ENCODE results near the gene MARCHF4.
A peak's percentile ranks its signal among the peaks of the same experiment; 100 is the strongest.

The MARCHF4 gene

DNA sequence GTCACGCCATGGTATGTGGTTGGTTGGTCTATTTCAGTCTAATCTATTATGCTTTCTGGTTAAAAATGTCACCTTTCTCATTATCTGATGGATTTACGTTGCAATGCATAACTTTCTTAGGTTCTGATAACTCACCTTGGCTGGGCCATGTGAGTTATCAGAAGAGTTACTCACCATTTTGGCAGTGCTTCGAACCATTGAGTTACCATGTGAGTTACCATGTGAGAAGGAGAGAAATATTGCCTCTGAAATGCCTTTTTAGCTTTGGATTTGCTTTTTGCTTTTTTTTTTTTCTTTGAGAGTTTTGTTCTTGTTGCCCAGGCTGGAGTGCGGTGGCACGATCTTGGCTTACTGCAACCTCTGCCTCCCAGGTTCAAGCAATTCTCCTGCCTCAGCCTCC is 41.6 kb upstream of the MARCHF4 start:
- TF ChIP-seq, protein P1, sequence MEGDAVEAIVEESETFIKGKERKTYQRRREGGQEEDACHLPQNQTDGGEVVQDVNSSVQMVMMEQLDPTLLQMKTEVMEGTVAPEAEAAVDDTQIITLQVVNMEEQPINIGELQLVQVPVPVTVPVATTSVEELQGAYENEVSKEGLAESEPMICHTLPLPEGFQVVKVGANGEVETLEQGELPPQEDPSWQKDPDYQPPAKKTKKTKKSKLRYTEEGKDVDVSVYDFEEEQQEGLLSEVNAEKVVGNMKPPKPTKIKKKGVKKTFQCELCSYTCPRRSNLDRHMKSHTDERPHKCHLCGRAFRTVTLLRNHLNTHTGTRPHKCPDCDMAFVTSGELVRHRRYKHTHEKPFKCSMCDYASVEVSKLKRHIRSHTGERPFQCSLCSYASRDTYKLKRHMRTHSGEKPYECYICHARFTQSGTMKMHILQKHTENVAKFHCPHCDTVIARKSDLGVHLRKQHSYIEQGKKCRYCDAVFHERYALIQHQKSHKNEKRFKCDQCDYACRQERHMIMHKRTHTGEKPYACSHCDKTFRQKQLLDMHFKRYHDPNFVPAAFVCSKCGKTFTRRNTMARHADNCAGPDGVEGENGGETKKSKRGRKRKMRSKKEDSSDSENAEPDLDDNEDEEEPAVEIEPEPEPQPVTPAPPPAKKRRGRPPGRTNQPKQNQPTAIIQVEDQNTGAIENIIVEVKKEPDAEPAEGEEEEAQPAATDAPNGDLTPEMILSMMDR (conservative IDR thresholded peaks at IDR 0.05; ENCODE audit: low read length) = no peak
- DNase-seq (ENCODE audit: low read depth) = no peak
- H3K4me3 ChIP-seq (ENCODE audit: low read length) = no peak overlapping the region

DNA sequence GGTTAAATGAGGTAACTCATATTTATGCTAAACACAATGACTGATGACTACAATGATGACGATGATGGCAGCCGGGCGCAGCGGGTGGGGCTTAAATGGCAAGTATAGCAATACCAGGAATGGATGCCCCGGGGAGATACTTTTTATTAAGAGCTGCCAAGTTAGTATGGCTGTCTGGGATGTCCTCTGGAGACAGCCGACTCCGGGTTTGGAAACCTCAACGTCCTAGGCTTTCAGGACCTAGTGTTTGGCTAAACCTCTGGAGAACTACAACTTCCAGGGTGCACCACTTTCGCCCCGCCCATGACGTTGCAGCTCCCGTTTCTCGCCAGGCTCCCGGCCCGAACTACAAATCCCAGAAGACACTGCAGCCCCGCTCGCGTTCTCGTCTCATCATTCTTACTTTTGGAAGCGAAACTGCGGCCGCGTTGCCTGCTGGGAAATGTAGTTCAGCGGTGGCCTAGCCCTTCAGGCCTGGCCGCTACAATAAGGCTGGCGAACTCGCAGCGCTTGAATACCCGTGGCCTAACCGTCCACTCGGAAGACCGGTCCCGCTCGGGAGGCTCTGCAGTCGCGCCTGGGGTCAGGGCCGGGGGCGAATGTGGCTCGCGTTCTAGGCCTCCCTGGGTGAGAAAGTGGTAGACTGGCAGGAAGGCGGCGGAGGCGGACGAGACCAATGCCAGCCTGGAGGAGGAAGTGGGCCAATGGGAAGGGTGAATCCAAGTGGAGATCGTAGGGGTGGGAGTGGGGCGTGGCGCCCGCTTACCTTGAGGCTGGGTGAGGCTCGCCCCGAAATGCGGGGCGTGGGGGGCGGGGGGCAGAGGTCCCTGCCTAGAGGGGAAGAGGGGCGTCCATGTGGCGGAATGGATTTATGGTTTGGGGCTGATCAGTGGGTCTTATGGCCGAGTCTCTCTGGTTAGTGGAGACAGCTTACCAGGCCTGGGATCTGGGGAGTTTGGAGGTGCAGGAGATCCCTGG is 40.0 kb upstream of the MARCHF4 start, which contains the start of gene SMARCAL1:
TSS of gene SMARCAL1 (plus strand) at position 463 of the 978 bp plus-strand sequence. CDS start 2,221 bp downstream, outside the sequence.
- peak within 1 kb of the TSS; percentile 92 for H3K4me3 ChIP-seq (ENCODE audit: low read length)
- TF ChIP-seq, protein P1 (conservative IDR thresholded peaks at IDR 0.05; ENCODE audit: low read length) = no peak
- peak; percentile 97 for DNase-seq (ENCODE audit: low read depth)

DNA sequence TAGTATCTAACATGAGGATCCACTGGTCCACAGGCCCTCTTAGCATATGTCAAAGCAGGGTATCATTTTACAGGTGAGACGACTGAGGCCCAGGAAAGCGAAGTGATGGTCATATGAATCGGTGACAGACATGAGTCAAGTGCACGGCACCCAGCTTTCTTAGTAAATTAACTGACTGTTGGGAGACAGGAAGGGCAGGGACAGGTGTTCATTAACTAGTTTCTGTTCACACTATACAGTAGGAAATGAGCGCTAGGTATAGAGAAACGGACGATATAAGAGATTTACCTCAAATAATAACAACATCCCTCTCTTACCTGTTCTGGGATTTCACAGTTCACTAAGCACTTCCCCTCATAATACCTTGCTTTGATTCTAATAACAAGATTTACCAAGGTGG is 38.3 kb upstream of the MARCHF4 start:
- TF ChIP-seq, protein P1 (conservative IDR thresholded peaks at IDR 0.05; ENCODE audit: low read length) = no peak
- no peak overlapping the region for H3K4me3 ChIP-seq (ENCODE audit: low read length)
- DNase-seq (ENCODE audit: low read depth) = no peak

DNA sequence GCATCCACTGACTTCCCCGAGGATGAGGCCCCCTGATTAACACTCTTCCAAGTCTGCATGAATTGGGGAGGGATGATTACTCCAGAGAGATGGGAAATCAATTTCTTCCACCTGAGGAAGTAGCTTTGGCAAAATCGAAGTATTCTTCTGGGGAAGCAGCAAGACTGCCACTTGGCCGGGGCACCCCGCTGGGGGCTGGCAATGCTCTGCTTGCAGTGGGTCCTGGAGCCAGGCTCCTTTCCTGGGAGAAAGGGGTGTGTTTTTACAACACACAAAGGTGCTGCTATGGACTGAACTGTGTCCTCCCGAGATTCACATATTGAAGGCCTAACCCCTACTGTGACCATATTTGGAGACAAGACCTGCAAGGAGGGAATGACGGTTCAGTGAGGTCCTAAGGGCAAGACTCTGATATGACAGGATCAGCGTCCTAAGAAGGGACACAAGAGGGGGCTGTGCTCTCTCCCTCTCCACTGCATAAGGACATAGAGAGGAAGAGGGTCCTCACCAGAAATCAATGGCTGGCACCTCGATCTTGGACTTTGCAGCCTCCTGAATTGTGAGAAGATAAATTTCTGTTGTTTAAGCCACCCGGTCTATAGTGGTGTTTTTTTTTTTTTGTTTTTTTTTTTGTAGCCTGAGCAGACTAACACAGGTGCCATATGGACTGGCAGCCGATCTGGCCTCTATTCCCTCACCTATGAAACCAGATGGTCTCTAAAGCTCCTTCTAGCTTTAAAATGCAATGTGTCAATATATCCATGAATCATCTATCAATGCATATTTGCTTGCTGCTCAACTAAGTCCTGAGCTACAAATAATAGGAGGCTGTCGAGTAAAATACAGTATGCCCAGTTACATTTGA is 36.4 kb upstream of the MARCHF4 start:
- DNase-seq (ENCODE audit: low read depth) = no peak
- TF ChIP-seq, protein P1 (conservative IDR thresholded peaks at IDR 0.05; ENCODE audit: low read length) = no peak
- H3K4me3 ChIP-seq (ENCODE audit: low read length) = no peak overlapping the region

DNA sequence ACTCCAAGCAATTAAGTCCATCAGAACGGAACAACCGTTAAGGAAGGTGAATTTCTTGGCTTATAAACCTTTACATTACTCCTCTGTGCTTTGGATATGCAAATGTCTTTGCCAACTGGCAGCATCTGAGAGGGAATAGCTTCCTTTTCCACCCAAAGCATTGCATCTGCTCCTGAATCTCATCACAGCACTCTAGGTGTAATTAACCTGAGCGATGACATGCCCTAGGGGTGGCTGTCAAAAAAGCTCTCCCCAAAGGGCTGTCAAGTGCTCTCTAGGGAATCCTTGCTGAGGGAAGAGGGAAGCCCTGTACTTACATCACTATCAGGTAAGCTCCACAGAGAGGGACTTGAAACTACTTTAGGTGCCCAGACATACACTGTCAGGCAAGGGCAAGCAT is 34.5 kb upstream of the MARCHF4 start:
- H3K4me3 ChIP-seq (ENCODE audit: low read length) = no peak overlapping the region
- DNase-seq (ENCODE audit: low read depth) = no peak
- TF ChIP-seq, protein P1 (conservative IDR thresholded peaks at IDR 0.05; ENCODE audit: low read length) = no peak

DNA sequence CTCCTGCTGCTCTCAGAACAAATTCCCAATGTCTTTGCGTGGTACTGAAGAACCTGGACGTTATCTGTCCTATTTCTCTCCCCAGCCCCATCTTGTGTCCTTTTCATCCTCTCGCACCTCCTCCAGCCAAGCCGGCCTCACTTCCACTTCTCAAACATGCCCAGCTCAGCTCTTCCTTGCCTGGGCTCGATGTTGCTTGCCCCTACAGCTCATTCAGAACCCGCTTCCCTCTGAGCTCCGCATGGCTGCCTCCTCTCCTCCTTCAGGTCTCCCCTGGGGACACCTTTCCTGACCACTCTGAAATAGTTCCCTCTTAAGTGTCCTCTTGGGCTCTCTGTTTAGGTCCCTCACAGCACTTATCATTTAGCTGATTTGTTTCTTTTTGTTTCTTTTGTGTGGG is 33.3 kb upstream of the MARCHF4 start:
- H3K4me3 ChIP-seq (ENCODE audit: low read length) = no peak overlapping the region
- TF ChIP-seq, protein P1 (conservative IDR thresholded peaks at IDR 0.05; ENCODE audit: low read length) = no peak
- no peak for DNase-seq (ENCODE audit: low read depth)

Measured in AG10803 (cell line).